KBM-7 (cell line): Measurements from ENCODE around the gene LRRC8A.

Source experiments
- DNase-seq: peaks from one replicate; pipeline ENCODE4 v3.0.0-alpha.2; 2015
- in situ Hi-C: fragments of 300-500 bp; cut with MboI; formaldehyde crosslinking; loops from 2 replicates; pipeline ENCODE4 v1.14.3; 2020; ENCODE audit warnings: low sequenced_read_pairs, low pct_unique_long_range_greater_than_20kb, mixed read lengths

LRRC8A gene

DNA sequence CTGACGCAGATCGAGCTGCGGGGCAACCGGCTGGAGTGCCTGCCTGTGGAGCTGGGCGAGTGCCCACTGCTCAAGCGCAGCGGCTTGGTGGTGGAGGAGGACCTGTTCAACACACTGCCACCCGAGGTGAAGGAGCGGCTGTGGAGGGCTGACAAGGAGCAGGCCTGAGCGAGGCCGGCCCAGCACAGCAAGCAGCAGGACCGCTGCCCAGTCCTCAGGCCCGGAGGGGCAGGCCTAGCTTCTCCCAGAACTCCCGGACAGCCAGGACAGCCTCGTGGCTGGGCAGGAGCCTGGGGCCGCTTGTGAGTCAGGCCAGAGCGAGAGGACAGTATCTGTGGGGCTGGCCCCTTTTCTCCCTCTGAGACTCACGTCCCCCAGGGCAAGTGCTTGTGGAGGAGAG lies 34.3 kb downstream of the LRRC8A start:
- in situ Hi-C loops = no loop called here

DNA sequence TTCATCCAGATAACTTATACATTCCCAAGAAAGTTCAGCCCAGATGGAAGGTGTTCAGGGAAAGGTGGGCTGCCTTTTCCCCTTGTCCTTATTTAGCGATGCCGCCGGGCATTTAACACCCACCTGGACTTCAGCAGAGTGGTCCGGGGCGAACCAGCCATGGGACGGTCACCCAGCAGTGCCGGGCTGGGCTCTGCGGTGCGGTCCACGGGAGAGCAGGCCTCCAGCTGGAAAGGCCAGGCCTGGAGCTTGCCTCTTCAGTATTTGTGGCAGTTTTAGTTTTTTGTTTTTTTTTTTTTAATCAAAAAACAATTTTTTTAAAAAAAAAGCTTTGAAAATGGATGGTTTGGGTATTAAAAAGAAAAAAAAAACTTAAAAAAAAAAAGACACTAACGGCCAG lies 34.8 kb downstream of the LRRC8A start:
- in situ Hi-C loops = no loop called here
- DNase-seq = no peak

More for the DNA sequence above, 34.3 kb downstream of the LRRC8A start:
- DNase-seq = no peak

DNA sequence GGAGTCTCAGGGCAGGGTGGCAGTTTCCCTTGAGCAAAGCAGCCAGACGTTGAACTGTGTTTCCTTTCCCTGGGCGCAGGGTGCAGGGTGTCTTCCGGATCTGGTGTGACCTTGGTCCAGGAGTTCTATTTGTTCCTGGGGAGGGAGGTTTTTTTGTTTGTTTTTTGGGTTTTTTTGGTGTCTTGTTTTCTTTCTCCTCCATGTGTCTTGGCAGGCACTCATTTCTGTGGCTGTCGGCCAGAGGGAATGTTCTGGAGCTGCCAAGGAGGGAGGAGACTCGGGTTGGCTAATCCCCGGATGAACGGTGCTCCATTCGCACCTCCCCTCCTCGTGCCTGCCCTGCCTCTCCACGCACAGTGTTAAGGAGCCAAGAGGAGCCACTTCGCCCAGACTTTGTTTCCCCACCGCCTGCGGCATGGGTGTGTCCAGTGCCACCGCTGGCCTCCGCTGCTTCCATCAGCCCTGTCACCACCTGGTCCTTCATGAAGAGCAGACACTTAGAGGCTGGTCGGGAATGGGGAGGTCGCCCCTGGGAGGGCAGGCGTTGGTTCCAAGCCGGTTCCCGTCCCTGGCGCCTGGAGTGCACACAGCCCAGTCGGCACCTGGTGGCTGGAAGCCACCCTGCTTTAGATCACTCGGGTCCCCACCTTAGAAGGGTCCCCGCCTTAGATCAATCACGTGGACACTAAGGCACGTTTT lies 35.4 kb downstream of the LRRC8A start:
- DNase-seq = no peak

DNA sequence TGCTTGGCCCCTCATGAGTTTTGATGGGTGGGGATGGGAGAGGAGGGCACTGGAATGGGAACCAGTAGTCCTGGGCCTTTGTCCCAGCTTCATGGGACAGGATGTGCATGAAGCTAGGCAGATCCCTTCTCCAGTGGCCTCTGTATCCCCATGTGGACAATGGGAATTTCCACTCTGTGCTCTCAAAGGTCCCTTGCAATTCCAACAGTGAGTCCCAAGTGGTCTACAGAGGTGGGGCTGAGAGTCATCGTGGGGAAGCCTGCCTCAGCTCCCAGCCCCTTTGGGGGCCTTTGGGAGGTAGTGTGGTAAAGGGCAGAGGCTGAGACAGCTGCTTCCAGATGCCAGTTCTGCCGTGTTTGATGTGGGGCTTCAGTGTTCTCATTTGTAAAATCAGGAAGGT lies 37.0 kb downstream of the LRRC8A start:
- DNase-seq = no peak
- in situ Hi-C loops = no loop called here

More for the DNA sequence above, 35.4 kb downstream of the LRRC8A start:
- in situ Hi-C loops = no loop called here

DNA sequence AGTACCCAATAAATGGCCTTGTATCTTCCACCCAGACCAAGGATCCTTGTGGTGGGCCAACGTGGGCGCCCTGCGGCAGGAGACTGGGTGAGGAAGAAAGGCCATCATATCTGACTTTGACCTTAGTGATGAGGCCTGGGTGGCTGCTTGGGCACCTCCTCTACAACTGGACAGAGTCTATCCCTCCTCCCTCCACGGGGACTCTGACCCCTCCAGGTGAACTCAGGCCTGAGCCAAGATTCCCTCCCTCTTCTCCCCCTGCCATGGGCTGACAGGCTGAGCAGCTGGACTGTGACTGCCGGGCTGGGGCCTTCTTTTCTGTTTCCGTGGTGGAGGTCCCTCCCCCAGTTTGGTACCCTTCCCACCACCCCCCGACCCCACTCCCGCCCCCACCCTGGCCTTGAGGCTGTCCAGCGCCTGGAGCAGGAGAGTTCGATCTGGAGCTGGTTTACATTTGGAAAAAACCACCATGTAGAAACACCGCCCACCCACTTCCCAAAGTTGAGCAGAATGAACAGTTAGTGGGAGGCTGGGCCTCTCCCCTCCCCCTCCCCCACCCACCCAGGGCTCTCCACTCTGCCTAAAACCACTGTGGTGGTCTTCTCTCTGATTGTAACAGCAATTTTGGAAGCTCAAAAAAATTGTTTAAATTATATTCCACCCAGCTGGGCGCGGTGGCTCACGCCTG lies 37.6 kb downstream of the LRRC8A start:
- no peak for DNase-seq
- in situ Hi-C loops = no loop called here

DNA sequence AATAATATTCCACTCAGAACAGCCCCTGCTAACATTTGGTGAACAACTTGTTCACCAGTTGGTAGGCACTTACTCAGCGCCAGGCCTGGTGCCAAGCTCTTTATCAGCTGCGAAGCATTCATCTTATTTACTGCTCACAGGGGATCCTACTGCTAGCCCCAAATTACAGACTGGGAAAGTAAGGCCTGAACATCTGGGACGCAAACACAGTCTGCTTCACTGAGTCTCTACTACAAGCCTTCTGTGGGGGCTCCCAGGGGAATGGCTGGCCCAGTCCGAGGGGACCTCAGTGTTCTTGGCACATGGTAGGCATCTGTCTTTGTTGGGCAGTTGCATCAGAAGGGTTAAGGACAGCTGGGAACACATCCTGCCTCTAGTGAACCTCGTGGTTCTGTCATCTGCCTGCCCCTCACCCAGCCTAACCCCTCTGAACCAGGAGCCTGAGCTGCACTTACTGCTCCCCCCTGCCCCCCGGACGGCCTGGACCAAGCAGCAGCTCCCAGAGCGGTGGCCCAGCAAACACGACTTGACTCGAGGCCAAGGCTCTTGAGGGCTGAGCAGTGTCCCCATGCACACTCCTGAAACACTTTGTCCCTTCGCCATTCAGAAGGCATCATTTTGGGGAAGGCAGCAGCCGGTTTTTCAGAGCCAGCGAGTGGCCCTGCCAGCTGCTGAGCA lies 38.6 kb downstream of the LRRC8A start, which contains the start of gene PHYHD1:
Gene PHYHD1, plus strand, starts transcription at position 602 of the 678 bp plus-strand sequence. CDS start 1,342 bp downstream, outside the sequence.
- in situ Hi-C loops = no loop called here

DNA sequence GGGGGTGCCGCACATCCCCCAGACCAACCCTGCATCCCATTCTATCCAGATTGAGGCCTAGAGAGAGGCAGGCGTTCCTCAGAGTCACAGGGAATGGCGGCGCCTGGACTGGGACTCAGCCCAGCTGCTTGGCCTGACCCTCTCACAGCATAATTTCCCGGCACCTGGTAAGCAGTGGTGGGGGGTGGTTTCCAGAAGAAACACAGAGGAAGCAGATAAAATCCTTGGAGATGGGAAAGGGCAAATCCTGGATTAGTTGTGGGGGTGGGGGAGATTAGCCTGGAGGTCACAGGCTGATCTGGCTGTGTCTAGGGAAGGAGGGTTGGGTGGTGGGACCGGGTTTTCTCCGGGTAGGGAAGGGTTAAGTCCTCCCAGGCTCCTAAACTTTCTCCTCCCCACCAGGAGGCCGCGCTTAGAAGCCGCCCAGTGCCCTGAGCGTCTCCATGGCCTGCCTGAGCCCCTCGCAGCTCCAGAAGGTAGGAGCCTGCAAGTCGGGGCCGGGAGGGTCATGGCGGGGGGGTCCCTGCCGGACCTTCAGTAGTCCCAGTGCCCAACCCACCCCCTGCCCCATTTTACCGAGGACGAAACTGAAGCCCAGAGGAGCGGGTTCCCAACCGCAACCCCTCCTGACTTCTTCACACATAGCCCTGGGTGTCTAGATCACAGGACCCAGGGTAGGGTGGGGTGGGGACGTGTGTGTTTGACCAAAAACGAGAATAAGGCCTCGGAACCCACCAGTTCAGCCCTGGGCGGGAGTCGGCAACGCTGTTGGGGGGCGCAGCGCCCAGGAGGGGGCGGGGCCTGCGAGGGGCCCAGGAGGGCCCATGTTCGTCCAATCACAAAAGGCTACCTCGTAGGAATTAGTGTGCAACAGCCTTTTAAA lies 40.2 kb downstream of the LRRC8A start:
- DNase-seq = no peak
- in situ Hi-C loops = no loop called here

More for the DNA sequence above, 38.6 kb downstream of the LRRC8A start, which contains the start of gene PHYHD1:
- DNase-seq = no peak

DNA sequence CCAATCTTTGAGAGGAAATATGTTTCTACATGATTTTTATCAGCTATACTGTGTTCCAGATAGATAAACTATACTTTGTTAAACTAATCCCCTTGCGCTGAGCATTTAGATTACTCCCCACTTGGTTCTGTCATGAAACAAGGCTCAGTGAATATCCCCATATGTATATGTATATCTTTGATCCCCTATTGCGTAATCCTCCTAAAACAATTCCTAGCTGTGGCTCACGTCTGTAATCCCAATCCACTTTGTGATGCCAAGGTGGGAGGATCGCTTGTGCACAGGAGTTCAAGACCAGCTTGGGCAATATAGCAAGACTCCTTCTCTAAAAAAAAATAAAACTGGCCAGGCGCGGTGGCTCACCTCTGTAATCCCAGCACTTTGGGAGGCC lies 41.6 kb downstream of the LRRC8A start:
- DNase-seq = no peak
- in situ Hi-C loops = no loop called here

DNA sequence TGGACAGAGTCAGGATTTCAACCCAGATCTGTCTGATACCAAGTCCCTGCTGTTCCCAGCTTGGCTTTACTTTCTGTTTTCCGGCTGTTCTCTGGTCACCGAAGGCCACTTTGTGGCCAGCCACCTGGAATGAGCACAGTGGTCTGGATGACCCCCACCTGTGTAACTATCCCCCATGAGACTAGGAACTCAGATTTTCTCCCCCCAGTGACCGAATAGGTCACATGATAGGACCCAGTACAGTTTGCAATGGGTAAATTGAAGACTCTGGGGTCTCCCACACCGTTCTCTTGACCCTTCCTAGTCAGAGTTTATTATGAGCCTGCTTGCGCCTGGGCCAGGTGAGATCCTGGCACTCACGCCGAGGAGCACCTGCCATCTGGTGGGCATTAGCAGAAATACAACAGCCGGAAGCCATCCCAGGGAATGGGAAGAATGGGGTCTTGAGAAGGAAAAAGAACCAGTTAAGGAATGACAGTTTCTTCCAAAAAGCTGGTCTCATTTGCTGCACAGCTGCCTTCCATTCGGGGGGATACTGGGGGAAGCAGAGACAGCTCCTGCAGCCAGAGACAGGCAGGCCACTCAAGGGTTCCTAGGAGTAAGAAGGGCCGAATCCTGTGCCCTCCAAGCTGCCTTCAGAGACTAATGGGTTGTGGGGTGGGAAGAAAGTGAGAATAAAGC lies 45.9 kb downstream of the LRRC8A start:
- peak; percentile 59 for DNase-seq
- in situ Hi-C loops = no loop called here

DNA sequence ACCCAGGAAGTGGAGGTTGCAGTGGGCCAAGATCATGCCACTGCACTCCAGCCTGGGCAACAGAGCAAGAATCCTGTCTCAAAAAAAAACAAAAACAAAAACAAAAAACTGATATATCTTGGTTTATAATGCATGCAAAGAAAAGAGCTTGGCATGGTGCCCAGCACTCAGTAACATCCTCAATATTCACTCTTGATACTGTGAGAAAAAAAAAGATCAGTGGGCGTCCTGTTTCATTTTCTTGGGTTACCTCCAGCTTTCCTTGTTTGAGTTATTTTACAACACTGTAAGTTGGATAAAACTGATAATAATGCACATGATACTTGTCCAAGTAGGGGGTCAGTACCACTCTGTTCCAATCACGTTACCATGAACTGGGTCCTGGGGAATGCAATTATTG lies 46.7 kb downstream of the LRRC8A start:
- in situ Hi-C loops = no loop called here
- DNase-seq = no peak

DNA sequence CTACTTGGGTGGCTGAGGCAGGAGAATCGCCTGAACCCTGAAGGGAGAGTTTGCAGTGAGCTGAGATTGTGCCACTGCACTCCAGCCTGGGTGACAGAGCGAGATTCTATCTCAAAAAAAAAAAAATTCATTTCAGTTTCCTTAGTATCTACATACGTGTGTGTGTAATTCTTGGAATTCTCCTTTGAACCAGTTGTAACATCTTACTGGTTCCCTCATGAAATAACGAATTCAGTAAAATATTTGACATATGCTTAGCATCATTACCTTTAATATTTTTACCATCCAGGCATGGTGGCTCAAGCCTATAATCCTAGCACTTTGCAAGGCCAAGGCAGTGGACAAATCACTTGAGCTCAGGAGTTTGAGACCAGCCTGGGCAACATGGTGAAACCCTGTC lies 47.6 kb downstream of the LRRC8A start:
- no peak for DNase-seq
- in situ Hi-C loops = no loop called here

DNA sequence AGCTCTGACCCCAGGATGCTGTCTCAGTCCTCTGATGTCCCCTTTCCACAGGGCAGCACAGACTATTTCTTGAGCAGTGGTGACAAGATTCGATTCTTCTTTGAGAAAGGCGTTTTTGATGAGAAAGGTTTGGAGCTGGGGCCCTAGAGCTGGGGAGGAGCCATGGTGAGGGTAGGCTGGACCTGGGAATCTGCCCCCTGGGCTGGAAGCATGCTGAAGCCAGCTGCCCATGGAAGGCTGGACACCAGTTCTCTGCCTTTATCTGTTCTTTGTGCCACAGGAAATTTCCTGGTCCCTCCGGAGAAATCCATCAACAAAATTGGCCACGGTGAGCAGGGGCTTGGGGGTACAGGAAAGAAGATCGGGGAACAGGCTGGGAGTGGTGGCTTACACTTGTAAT lies 51.8 kb downstream of the LRRC8A start:
- no peak for DNase-seq
- in situ Hi-C loops = no loop called here

DNA sequence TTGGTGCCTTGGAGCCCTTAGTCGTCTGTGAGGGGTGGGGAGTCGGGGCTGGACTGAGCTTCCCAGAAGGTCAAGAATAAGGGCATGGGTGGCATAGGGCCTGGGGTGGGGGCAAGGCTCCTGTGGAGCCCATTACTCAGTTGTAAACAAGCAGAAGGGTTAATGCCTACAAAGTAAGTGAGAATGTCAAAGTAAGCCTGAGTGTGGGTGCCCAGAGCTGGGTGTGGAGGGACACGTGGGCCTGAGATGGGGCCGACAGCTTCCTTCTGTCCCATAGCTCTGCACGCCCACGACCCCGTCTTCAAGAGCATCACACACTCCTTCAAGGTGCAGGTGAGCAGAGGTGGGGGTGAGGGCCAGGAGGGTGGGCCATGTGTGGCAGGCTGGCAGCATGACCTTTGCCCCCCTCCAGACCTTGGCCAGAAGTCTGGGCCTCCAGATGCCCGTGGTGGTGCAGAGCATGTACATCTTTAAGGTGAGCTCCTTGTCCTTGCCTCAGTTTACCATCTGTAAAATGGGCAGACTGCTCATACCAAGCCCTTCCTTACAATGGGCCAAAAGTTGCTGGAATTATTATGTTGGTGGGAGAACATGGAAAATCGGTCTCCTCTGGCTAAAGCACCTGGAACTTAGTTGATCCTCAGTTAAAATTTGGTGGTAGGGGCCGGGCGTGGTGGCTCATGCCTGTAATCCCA lies 54.4 kb downstream of the LRRC8A start:
- in situ Hi-C loops = no loop called here

DNA sequence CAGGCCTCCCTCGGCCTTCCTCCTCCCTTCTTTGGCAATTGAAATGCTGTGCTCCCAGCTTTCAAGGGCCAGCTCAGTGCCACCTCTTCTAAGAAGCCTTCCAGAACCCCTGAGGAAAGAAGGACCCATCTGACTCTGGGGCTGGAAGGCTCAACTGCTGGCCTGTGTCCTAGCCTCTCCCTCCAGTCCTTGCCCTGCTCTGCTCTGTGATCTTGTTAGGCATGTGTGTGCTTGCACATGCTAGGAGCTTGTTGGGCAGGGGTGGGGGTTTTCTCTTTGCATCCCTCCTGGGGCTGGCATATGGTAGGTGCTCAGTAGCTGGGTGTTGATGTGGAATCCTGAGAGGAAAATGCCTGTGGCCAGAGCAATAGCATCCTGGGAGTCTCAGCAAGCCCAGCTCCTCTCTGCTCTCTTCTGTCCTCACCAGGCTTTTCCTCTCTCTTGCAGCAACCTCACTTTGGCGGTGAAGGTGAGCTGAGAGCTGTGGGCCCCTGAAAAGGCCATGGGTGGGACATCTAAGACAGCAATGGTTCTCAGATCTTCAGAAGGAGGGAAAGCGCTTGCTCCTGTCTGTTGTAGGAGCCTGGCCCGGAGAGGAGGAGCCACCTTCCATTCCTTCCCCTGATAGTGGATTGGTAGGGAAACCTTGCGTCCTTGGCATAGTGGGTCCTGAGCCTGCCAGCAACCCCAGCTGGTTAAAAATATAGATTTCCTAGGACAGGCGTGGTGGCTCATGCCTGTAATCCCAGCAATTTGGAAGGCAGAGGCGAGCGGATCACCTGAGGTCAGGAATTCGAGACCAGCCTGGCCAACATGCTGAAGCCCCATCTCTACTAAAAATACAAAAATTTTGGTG lies 55.6 kb downstream of the LRRC8A start:
- in situ Hi-C loops = no loop called here
- DNase-seq = no peak

More for the DNA sequence above, 54.4 kb downstream of the LRRC8A start:
- DNase-seq = no peak

DNA sequence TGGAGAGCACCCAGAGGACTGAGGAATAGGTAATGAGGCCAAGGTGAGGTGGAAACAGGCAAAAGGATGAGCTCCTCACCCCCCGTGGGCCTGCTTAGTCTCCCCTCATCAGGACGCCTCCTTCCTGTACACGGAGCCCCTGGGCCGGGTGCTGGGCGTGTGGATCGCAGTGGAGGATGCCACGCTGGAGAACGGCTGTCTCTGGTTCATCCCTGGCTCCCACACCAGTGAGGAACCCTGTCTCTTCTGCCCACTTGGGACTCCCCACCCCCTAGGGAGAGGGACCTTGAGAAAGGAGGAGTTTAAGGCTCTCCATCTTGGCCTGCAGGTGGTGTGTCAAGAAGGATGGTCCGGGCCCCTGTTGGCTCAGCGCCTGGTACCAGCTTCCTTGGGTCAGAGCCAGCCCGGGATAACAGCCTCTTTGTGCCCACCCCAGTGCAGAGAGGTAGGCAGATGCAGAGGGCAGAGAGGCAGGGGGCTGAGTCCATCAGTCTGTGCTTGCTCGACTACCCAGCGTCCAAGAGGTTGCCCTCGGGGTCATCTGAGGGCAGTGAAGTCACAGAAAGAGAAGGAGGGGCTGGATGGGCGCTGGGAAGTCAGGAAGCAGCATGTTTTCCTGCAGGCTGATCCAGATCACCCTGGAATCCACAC lies 58.5 kb downstream of the LRRC8A start:
- no peak for DNase-seq
- in situ Hi-C loops = no loop called here

DNA sequence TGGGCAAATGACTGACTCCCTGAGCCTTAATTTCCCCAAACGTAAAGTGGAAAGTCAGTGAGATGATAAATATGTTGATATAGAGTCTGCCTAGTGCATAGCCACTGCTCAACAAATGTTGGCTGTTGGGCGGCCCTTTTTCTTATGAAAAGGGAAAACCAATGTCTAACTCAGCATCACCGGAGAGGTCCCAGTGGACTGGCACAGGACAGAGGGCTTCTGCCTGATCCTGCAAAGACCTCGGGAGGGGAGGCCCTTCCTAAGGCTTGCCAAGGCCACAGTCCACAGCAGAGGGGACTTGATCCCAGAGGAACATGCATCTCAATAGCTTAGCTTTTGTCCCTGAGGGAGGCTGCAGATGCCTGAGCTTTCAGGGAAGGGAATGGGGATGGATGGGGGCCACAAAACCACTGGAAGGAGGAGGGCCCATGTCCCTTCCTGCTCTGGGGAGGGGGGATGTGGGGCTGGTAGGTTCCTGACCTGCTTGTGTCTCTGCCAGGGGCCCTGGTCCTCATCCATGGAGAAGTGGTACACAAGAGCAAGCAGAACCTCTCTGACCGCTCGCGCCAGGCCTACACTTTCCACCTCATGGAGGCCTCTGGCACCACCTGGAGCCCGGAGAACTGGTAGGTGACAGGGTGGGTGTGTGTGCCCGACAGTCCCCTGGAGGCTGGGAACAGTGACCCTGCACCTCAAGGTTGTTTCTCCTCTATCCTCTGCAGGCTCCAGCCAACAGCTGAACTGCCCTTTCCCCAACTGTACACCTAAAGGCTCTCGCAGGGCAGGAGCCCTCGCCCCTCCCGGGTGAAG lies 59.2 kb downstream of the LRRC8A start:
- in situ Hi-C loops = no loop called here
- DNase-seq = no peak
